HFFc6 (cell line): ENCODE results near the gene TAPBP. TPM values are rescaled to one million over a fixed set of nuclear protein-coding genes. Genes with fewer than 3 reads are reported as not detected.
"Not testable (repeated sequence)": the region's sequence is repeated elsewhere in the genome, so short reads cannot be mapped to it uniquely, and the experiment has no call there.

Source experiments
- DNase-seq: peaks from one replicate; pipeline ENCODE4 v3.0.0-alpha.2; 2018
- H3K27ac Mint-ChIP-seq: 2 replicates; pipeline ENCODE4 v1.8.0; 2020; ENCODE audit warnings: mild to moderate bottlenecking, mixed read lengths
- H3K27me3 Mint-ChIP-seq: 2 replicates; pipeline ENCODE4 v1.8.0; 2021; ENCODE audit warnings: mild to moderate bottlenecking, moderate library complexity, mixed read lengths; ENCODE audit not compliant: insufficient read depth
- H3K36me3 Mint-ChIP-seq: 2 replicates; pipeline ENCODE4 v1.8.0; 2021; ENCODE audit warnings: low read depth, mixed read lengths
- H3K4me1 Mint-ChIP-seq: 2 replicates; pipeline ENCODE4 v1.8.0; 2020; ENCODE audit warnings: low read depth, mixed read lengths
- H3K4me3 Mint-ChIP-seq: 2 replicates; pipeline ENCODE4 v1.8.0; 2020; ENCODE audit warnings: mild to moderate bottlenecking, moderate library complexity, mixed read lengths
- H3K9me3 Mint-ChIP-seq: 2 replicates; pipeline ENCODE4 v1.8.0; 2020; ENCODE audit warnings: mild to moderate bottlenecking, mixed read lengths
- CTCF ChIP-seq: fragments of 200-600 bp; sonication (generic); IDR thresholded peaks from 2 replicates; pipeline ENCODE4 v1.5.0; 2021; ENCODE audit warnings: antibody characterized with exemption, mild to moderate bottlenecking
- long read RNA-seq: library from polyadenylated mRNA; unstranded; transcript quantifications from one replicate; pipeline ENCODE4 v2.0.0, GENCODE V29; 2019
- total RNA-seq, 6 experiments: library from RNA; stranded (reverse); fragmentation: NEBNext Ultra II Directional; extraction: Animal tissue kit (Norgen Biotek cat#: 25700); gene quantifications; 2 replicates in 1 of 6; 3 replicates in 5 of 6; pipeline ENCODE4 v1.2.3, GENCODE V29; 2021

Gene TAPBP
- total RNA-seq = 100 to 1,000 TPM in 5 of 6 experiments, 10 to 100 TPM in 1; 88.7 to 118 (median 104) TPM
- long read RNA-seq, transcript TAPBP-234 (8 exons, 3,759 nt) = major isoform, 14 of 54 reads
- long read RNA-seq, partial matches to known transcripts = 10 of 54 reads
- long read RNA-seq, other reads (novel, unspliced or antisense) = 29 of 54 reads

DNA sequence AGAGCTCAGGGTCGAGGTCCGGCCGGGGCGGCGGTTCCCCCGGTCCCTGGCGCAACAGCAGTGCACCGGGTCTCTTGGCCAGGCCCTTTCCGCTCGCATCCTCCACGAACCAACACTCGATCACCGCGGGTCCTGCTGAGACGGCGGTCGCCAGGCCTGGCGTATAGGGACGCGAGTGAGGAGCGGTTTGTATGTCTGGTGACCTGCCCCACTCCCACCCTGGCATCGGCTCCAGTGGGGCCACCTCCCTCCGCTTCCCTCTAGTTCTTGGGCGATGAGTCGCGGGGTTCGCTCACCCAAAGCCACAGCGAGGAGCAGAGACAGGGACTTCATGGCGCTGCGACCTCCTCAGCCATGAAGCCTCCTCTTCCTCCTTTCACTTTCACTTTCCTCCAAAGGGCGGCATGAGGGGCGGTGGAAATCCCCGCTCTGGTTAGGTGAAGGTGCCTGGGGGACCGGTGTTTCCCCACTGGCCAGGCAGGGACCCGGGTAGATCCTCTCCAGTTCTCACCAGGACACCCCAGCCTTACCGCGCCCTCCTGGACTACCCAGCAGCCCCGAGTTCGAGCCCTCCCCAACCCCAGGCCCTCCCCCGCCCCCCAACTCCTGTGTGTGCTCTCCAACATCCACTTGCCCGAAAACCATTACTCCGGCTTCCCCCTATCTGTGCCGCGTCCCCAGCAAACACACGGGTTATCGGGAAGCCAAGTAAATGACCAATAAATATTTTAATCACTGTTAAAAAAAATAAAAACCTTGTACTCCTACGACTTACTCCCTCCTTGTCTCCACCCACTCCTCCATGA lies at the start of gene TAPBP:
TAPBP (minus strand) TSS at position 370 of the 806 bp plus-strand sequence; CDS start at position 333, 37 bp downstream.
- peaks cover 21% of the 10 kb centered on the region for H3K36me3 Mint-ChIP-seq

DNA sequence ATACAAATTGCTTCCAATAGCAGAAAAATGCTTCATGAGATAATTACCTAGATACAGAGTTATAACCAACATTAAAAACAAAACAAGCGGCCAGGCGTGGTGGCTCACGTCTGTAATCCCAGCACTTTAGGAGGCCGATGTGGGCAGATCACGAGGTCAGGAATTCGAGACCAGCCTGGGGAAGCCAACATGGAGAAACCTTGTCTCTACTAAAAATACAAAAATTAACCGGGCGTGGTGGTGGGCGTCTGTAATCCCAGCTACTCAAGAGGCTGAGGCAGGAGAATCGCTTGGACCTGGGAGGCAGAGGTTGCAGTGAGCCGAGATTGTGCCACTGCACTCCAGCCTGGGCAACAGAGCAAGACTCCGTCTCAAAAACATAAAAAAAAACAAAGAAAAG lies 49.6 kb upstream of the TAPBP start:
- not testable (repeated sequence) for H3K36me3 Mint-ChIP-seq, H3K4me3 Mint-ChIP-seq, H3K27ac Mint-ChIP-seq, DNase-seq, H3K9me3 Mint-ChIP-seq
- Mint-ChIP-seq H3K27me3 (peaks cover 14% of the 10 kb centered on the region), H3K4me1 (peaks cover 13% of the 10 kb centered on the region)

More for the DNA sequence above, at the start of gene TAPBP:
- Mint-ChIP-seq H3K27me3 (peaks cover 5% of the 10 kb centered on the region), H3K4me1 (peaks cover 43% of the 10 kb centered on the region), H3K4me3 (peak within 1 kb of the TSS; percentile 98), H3K9me3 (no peaks in the 10 kb centered on the region), H3K27ac (peak within 1 kb of the TSS; percentile 98)
- no peak for TF ChIP-seq CTCF
- DNase-seq = peak; percentile 57

DNA sequence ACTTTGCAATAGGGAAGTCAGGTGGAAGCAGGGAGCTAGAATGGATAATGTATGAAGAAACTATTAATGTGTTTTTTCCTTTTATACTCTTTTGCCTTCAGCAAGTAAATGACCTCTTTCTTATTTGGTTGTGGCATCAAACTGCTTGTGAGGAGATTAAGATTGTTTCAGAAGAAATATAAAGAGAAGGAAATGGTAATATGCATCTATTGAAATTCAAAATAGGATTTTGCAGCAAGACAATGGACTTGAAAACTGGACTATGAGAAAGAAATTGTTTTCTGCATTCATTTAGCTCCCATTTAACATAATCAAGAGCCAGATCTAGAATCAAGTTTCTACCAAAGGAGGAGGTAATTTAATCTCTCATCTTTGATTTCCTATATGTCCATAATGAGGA lies 45.5 kb upstream of the TAPBP start:
- peaks cover 41% of the 10 kb centered on the region for H3K27me3 Mint-ChIP-seq
- H3K4me1 Mint-ChIP-seq = peaks cover 8% of the 10 kb centered on the region
- no peaks in the 10 kb centered on the region for H3K36me3 Mint-ChIP-seq
- H3K9me3 Mint-ChIP-seq = no peaks in the 10 kb centered on the region; the same call in 1 of the 2 replicates
- no peak overlapping the region for H3K27ac Mint-ChIP-seq
- no peak overlapping the region for H3K4me3 Mint-ChIP-seq
- no peak for TF ChIP-seq CTCF
- DNase-seq = no peak

GRCh38 chr6:33357160-33357871 lies 43.4 kb upstream of the TAPBP start:
- H3K27me3 Mint-ChIP-seq = peaks cover 51% of the 10 kb centered on the region
- H3K4me3 Mint-ChIP-seq, H3K4me1 Mint-ChIP-seq, H3K36me3 Mint-ChIP-seq, DNase-seq, H3K9me3 Mint-ChIP-seq, H3K27ac Mint-ChIP-seq: not testable (repeated sequence)

DNA sequence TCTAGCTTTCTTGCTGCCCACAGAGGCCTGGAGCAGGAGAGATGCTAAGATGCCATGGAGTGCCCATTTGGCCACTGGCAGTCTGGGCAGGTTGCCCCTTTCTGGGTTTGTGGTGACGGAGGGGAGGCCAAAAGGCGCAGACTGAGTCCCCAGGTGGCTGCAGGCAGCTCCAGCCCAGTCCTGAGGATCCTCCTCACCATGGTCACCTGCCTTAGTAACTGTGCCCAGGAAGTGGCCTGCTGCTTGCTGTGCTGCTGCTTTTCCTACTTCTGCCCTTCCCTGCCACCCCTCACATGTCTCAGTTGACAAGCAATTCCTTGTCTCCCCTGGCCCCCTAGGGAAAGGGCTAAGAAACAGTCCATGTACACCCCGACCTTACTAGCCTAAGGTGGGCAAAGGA lies 42.4 kb upstream of the TAPBP start:
- Mint-ChIP-seq H3K9me3 (no peaks in the 10 kb centered on the region; the same call in 1 of the 2 replicates), H3K36me3 (no peaks in the 10 kb centered on the region), H3K27me3 (peaks cover 54% of the 10 kb centered on the region), H3K27ac (no peak overlapping the region), H3K4me1 (no peaks in the 10 kb centered on the region; the same call in 1 of the 2 replicates), H3K4me3 (no peak overlapping the region)
- TF ChIP-seq CTCF = no peak
- no peak for DNase-seq

- H3K27ac Mint-ChIP-seq, H3K4me1 Mint-ChIP-seq, DNase-seq, H3K4me3 Mint-ChIP-seq, H3K9me3 Mint-ChIP-seq, H3K36me3 Mint-ChIP-seq: not testable (repeated sequence)
- peaks cover 52% of the 10 kb centered on the region for H3K27me3 Mint-ChIP-seq
Observed at GRCh38 chr6:33355860-33356259, 42.0 kb upstream of the TAPBP start.

- no peak for TF ChIP-seq CTCF
- no peak overlapping the region for H3K27ac Mint-ChIP-seq
- peaks cover 19% of the 10 kb centered on the region for H3K4me1 Mint-ChIP-seq
- no peak for DNase-seq
- no peaks in the 10 kb centered on the region for H3K9me3 Mint-ChIP-seq
- H3K27me3 Mint-ChIP-seq = peaks cover 62% of the 10 kb centered on the region
- H3K36me3 Mint-ChIP-seq = no peaks in the 10 kb centered on the region; the same call in 1 of the 2 replicates
- no peak overlapping the region for H3K4me3 Mint-ChIP-seq
Observed at GRCh38 chr6:33347816-33348215, 33.9 kb upstream of the TAPBP start.

- peaks cover 19% of the 10 kb centered on the region for H3K4me1 Mint-ChIP-seq
- H3K27me3 Mint-ChIP-seq = peaks cover 61% of the 10 kb centered on the region
- H3K36me3 Mint-ChIP-seq, H3K9me3 Mint-ChIP-seq, H3K27ac Mint-ChIP-seq, H3K4me3 Mint-ChIP-seq: not testable (repeated sequence)
- peak; percentile 17 for DNase-seq
Observed at GRCh38 chr6:33346972-33347371, 33.1 kb upstream of the TAPBP start.
